OCI-LY7 (cell line): Measurements from ENCODE around the gene TMC2. TPM values are rescaled to one million over a fixed set of nuclear protein-coding genes. Genes with fewer than 3 reads are reported as not detected.

Experiments used
- BruUV-seq: library from RNA; stranded (reverse); fragments of 400-500 nt; replicated peaks from 2 replicates; lab custom pipeline; 2021; lab: Mats Ljungman, UMichigan
- CTCF ChIA-PET: fragments of 300-600 bp; sonication (Branson Sonifier 250); formaldehyde crosslinking; loops from one replicate; lab custom pipeline; 2022; ENCODE audit warnings: antibody characterized with exemption; ENCODE audit not compliant: unreplicated experiment; lab: Charles Lee
- POLR2A ChIA-PET: fragments of 300-600 bp; sonication (Branson Sonifier 250); formaldehyde crosslinking; loops from one replicate; lab custom pipeline; 2022; ENCODE audit warnings: antibody characterized with exemption; lab: Charles Lee
- DNase-seq: peaks from one replicate; pipeline ENCODE4 v3.0.0-alpha.2; 2015; ENCODE audit warnings: low spot score
- H2AFZ ChIP-seq: fragments of 200-600 bp; sonication (generic), shearing (Covaris generic); 2 replicates; pipeline ENCODE4 v1.6.1; 2014; ENCODE audit warnings: mild to moderate bottlenecking, antibody characterized with exemption, low read length, moderate library complexity
- H3K27ac ChIP-seq: fragments of 200-600 bp; sonication (generic); 2 replicates; pipeline ENCODE4 v1.5.1; 2014; ENCODE audit warnings: mixed run types, low read depth, mild to moderate bottlenecking, moderate library complexity, low read length, inconsistent platforms; ENCODE audit not compliant: poor library complexity, severe bottlenecking
- H3K36me3 ChIP-seq: fragments of 200-600 bp; sonication (generic); 2 replicates; pipeline ENCODE4 v1.6.1; 2014; ENCODE audit warnings: mild to moderate bottlenecking, antibody characterized with exemption, low read length, moderate library complexity, mixed read lengths; ENCODE audit not compliant: insufficient read depth
- H3K4me1 ChIP-seq: fragments of 200-600 bp; sonication (generic); 2 replicates; pipeline ENCODE4 v1.5.1; 2014; ENCODE audit warnings: mild to moderate bottlenecking, low read length; ENCODE audit not compliant: insufficient read depth, poor library complexity, severe bottlenecking
- H3K4me2 ChIP-seq: fragments of 200-600 bp; sonication (generic); 2 replicates; pipeline ENCODE4 v1.6.1; 2014; ENCODE audit warnings: mild to moderate bottlenecking, low read length
- H3K4me3 ChIP-seq: fragments of 200-600 bp; sonication (generic); 2 replicates; pipeline ENCODE4 v1.5.1; 2014; ENCODE audit warnings: mild to moderate bottlenecking, low read depth, low read length; ENCODE audit not compliant: poor library complexity, severe bottlenecking
- H3K79me2 ChIP-seq: fragments of 200-600 bp; sonication (generic); 2 replicates; pipeline ENCODE4 v1.6.1; 2016; ENCODE audit warnings: low read depth, mild to moderate bottlenecking, low read length, moderate library complexity, mixed read lengths; ENCODE audit not compliant: insufficient read depth
- H3K9me2 ChIP-seq: fragments of 200-600 bp; sonication (generic); 2 replicates; pipeline ENCODE4 v1.6.1; 2016; ENCODE audit warnings: mild to moderate bottlenecking, low read length, mixed read lengths; ENCODE audit not compliant: insufficient read depth
- H3K9me3 ChIP-seq: fragments of 200-600 bp; sonication (generic); 2 replicates; pipeline ENCODE4 v1.6.1; 2014; ENCODE audit warnings: mild to moderate bottlenecking, mixed run types, low read length, mixed read lengths
- H4K20me1 ChIP-seq: fragments of 200-600 bp; sonication (generic); 2 replicates; pipeline ENCODE4 v1.6.1; 2014; ENCODE audit warnings: mild to moderate bottlenecking, antibody characterized with exemption, low read length, moderate library complexity, mixed read lengths; ENCODE audit not compliant: insufficient read depth
- EZH2phosphoT487 ChIP-seq: fragments of 200-600 bp; sonication (generic); IDR thresholded peaks from 2 replicates; pipeline ENCODE4 v1.6.1; 2018; ENCODE audit warnings: low read depth, borderline replicate concordance, mild to moderate bottlenecking, mixed run types, antibody characterized with exemption, low read length, moderate library complexity, mixed read lengths
- intact Hi-C: fragments of 100-400 bp; cut with micrococcal nuclease; formaldehyde crosslinking; loops from one replicate; pipeline ENCODE4 v1.10.0; 2022; ENCODE audit not compliant: unreplicated experiment
- total RNA-seq, 2 experiments: library from RNA; depleted of rRNA in 1 of 2; stranded (reverse); fragments of >200 nt in 1 of 2; shearing (Covaris generic) in 1 of 2; gene quantifications; 2 replicates each; pipeline ENCODE4 v1.2.3, GENCODE V29; 2014 to 2022
- TF ChIP-seq, protein P1 (sequence below): fragments of 200-600 bp; sonication (generic); conservative IDR thresholded peaks from 2 replicates; pipeline ENCODE4 v1.5.1; 2014; ENCODE audit warnings: mild to moderate bottlenecking, antibody characterized with exemption, low read length, moderate library complexity, mixed read lengths

Gene TMC2
- total RNA-seq, 2 experiments from 2014 or later = not detected

DNA sequence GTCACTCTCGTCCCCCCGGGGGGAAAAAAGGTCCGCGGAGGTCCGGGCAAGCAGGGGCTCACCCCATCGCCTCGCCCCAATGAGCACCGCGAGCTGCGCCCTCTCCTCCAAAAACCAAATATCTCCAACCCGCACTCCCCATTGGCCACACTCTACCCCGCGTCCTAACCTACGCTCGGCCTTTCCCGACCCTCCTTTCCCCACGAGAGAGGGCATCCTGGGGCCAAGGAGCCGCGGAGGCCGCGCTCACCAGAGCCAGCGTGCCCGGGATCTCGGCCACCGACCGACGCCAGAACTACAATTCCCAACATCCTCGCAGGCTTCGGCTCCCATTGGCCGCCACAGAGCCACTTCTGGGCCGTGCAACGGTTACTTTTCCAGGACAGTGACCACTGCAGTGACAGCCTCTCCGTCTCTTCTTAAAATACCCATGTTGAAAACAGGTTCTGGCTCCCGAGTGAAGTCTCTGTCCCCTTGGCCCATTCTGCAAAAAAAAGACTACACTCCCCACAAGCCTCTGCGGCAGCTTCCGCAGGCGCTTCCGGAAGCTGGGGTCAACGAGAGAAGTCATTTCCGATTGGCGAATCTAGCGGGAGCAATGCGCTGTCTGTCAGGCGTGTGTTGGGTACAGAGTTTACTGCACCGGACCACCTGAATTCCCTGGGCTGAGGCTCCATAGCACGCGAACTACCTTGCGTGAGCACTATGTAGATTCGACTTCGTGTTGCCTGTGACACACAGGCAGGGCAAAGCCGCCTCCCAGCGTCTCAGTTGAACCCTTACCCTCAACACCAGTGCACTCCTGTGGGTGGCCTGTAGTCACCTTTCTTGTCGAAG, 27.5 kb upstream of the TMC2 start, which contains the start of gene ZNF343:
TSS of gene ZNF343 (minus strand) at position 285 of the 837 bp plus-strand sequence. CDS start 15,020 bp downstream, outside the sequence.
- intact Hi-C loops = loop anchor here (1.0 kb wide), 1 partner anchor 39 kb away; the partner anchor contains the start of gene SNRPB
- peak; percentile 88 for DNase-seq
- ChIA-PET POLR2A (interaction anchor here (1.0 kb wide), 1 partner anchor 38 kb away, joined by 3 read pairs; the partner anchor contains the start of gene SNRPB), CTCF (no interaction called here)
- BruUV-seq = no TSS peak
- Histone ChIP-seq H3K9me2 (no peaks in the 10 kb centered on the region), H3K9me3 (no peaks in the 10 kb centered on the region), H3K4me1 (peaks cover 18% of the 10 kb centered on the region), H4K20me1 (no peaks in the 10 kb centered on the region), H2AFZ (peak within 1 kb of the TSS; percentile 84), H3K27ac (peak within 1 kb of the TSS; percentile 38), H3K4me2 (peak within 1 kb of the TSS; percentile 84), H3K36me3 (no peaks in the 10 kb centered on the region), H3K4me3 (peak within 1 kb of the TSS; percentile 87), H3K79me2 (peaks cover 15% of the 10 kb centered on the region; the same call in 1 of the 2 replicates)
- TF ChIP-seq EZH2phosphoT487 = no peak
- TF ChIP-seq, protein P1, sequence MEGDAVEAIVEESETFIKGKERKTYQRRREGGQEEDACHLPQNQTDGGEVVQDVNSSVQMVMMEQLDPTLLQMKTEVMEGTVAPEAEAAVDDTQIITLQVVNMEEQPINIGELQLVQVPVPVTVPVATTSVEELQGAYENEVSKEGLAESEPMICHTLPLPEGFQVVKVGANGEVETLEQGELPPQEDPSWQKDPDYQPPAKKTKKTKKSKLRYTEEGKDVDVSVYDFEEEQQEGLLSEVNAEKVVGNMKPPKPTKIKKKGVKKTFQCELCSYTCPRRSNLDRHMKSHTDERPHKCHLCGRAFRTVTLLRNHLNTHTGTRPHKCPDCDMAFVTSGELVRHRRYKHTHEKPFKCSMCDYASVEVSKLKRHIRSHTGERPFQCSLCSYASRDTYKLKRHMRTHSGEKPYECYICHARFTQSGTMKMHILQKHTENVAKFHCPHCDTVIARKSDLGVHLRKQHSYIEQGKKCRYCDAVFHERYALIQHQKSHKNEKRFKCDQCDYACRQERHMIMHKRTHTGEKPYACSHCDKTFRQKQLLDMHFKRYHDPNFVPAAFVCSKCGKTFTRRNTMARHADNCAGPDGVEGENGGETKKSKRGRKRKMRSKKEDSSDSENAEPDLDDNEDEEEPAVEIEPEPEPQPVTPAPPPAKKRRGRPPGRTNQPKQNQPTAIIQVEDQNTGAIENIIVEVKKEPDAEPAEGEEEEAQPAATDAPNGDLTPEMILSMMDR = no peak

DNA sequence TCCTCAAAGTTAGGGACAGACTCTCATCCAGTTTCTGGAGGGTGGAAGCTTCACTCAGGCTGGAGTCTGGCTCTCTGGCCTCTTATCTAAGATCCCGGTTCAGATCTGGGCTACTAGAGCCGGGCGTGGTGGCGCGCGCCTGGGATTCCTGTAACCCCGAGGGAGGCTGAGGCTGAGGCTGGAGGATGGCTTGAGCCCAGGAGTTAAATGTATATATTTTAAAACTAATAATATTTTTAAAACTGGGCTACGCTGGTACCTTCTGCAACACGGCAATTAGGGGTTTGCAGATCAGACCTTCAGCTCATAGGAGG, 26.9 kb upstream of the TMC2 start:
- Histone ChIP-seq H3K4me2 (peak overlapping the region; percentile 84), H3K4me1 (peaks cover 18% of the 10 kb centered on the region), H2AFZ (peak overlapping the region; percentile 84), H3K4me3 (peak overlapping the region; percentile 87), H3K27ac (no peak overlapping the region), H3K36me3 (no peaks in the 10 kb centered on the region), H3K9me2 (no peaks in the 10 kb centered on the region), H4K20me1 (no peaks in the 10 kb centered on the region), H3K9me3 (no peaks in the 10 kb centered on the region), H3K79me2 (peaks cover 15% of the 10 kb centered on the region; the same call in 1 of the 2 replicates)
- CTCF ChIA-PET = no interaction called here
- intact Hi-C loops = no loop called here
- TF ChIP-seq, protein P1 = no peak
- TF ChIP-seq EZH2phosphoT487 = no peak
- no peak for DNase-seq
- POLR2A ChIA-PET = interaction anchor here (0.9 to 1.0 kb wide), 2 partner anchors 11 to 39 kb away, joined by 3 read pairs; partner anchors contain the start of gene SNRPB
- TSS peak; percentile 78 for BruUV-seq
